GDM1 (cell line): ENCODE data around the gene LAMC1.

Experiments
- DNase-seq: peaks from one replicate; lab custom pipeline; 2025; lab: John Stamatoyannopoulos, UW

The LAMC1 gene

GRCh38 chr1:183021405-183022201 lies 1.6 kb upstream of the LAMC1 start:
- no peak for DNase-seq

GRCh38 chr1:183022202-183023145 lies 746 bp upstream of the LAMC1 start:
- DNase-seq, result no peak

- peak; percentile 37 for DNase-seq
These were observed 539 bp downstream of the LAMC1 start for GRCh38 chr1:183023601-183024316.

GRCh38 chr1:183024317-183025009 lies 1.2 kb downstream of the LAMC1 start:
- DNase-seq, result no peak

GRCh38 chr1:183025010-183025337 lies 1.8 kb downstream of the LAMC1 start:
- no peak for DNase-seq

- no peak for DNase-seq
These were observed 2.9 kb downstream of the LAMC1 start for GRCh38 chr1:183025782-183026774.

GRCh38 chr1:183027031-183027430 lies 3.8 kb downstream of the LAMC1 start:
- no peak for DNase-seq

- DNase-seq, result no peak
These were observed 4.6 kb downstream of the LAMC1 start for GRCh38 chr1:183027791-183028190.

- no peak for DNase-seq
These were observed 6.4 kb downstream of the LAMC1 start for GRCh38 chr1:183029591-183030000.

- no peak for DNase-seq
These were observed 6.8 kb downstream of the LAMC1 start for GRCh38 chr1:183030053-183030452.

- no peak for DNase-seq
These were observed 9.1 kb downstream of the LAMC1 start for GRCh38 chr1:183032122-183032921.

- DNase-seq, result no peak
These were observed 10.0 kb downstream of the LAMC1 start for GRCh38 chr1:183033205-183033604.

- no peak for DNase-seq
These were observed 11.5 kb downstream of the LAMC1 start for GRCh38 chr1:183034682-183035081.

GRCh38 chr1:183038333-183038866 lies 15.2 kb downstream of the LAMC1 start:
- DNase-seq, result no peak

GRCh38 chr1:183038913-183039312 lies 15.7 kb downstream of the LAMC1 start:
- DNase-seq, result no peak

GRCh38 chr1:183039330-183039729 lies 16.1 kb downstream of the LAMC1 start:
- no peak for DNase-seq

- peak; percentile 54 for DNase-seq
These were observed 16.8 kb downstream of the LAMC1 start for GRCh38 chr1:183039985-183040447.

- no peak for DNase-seq
These were observed 17.3 kb downstream of the LAMC1 start for GRCh38 chr1:183040547-183040971.

- DNase-seq, result no peak
These were observed 20.0 kb downstream of the LAMC1 start for GRCh38 chr1:183043254-183043653.
